Iris pigment epithelial cell (primary cell): ENCODE measurements around the gene PCDHGB4.
"Not testable (repeated sequence)": the region's sequence is repeated elsewhere in the genome, so short reads cannot be mapped to it uniquely, and the experiment has no call there.

Source experiments
- DNase-seq: peaks from one replicate; pipeline ENCODE4 v3.0.0-alpha.2; 2011; ENCODE audit warnings: low read depth

PCDHGB4 gene

DNA sequence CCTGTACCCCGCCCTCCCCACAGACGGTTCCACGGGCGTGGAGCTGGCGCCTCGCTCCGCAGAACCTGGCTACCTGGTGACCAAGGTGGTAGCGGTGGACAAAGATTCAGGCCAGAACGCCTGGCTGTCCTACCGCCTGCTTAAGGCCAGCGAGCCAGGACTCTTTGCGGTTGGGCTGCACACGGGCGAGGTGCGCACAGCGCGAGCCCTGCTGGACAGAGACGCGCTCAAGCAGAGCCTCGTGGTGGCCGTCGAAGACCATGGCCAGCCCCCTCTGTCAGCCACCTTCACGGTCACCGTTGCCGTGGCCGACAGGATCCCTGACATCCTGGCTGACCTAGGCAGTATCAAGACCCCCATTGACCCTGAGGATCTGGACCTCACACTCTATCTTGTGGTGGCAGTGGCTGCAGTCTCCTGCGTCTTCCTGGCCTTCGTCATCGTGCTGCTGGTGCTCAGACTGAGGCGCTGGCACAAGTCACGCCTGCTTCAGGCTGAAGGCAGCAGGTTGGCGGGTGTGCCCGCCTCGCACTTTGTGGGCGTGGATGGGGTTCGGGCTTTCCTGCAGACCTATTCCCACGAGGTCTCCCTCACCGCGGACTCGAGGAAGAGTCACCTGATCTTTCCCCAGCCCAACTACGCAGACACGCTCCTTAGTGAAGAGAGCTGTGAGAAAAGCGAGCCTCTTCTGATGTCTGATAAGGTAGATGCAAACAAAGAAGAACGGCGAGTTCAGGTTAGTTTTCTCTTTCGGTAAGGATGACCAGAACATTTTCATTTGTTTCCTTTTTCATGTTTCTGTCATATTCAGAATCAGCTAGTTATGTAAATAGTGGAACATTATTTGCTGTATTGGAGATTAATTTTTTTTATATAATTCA lies 21.2 kb upstream of the PCDHGB4 start:
- no peak for DNase-seq

DNA sequence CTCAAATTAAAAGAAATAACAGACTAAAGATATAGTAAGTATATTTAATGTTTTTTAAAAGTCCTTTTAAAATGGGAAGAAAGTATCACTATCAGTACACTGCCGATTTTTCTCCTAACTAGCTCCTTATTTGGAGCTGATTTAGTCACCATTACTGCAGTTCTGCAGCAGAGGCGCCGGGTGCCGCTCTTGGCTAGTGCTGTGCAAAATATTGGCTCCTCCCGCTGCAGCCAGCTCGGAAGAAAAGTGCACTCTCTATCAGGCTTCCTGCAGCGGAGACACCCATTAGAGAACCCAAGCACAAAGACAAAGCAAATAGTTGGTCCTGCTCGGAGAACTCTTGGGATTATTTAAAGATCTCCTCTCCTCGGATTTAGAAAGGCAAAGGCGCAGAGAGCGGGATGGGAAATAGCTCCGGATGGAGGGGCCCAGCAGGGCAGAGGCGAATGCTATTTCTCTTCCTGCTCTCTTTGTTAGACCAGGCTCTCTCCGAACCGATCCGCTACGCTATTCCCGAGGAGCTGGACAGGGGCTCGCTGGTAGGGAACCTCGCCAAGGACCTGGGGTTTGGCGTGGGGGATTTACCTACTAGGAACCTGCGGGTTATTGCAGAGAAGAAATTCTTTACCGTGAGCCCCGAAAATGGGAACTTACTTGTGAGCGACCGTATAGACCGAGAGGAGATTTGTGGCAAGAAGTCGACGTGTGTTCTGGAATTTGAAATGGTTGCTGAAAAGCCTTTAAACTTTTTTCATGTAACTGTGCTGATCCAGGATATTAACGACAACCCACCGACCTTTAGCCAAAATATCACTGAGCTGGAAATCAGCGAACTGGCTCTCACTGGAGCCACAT lies 17.3 kb upstream of the PCDHGB4 start, which contains the start of gene PCDHGB3:
TSS of gene PCDHGB3 (plus strand) at position 249 of the 855 bp plus-strand sequence. CDS start at position 402, 153 bp downstream.
- DNase-seq, result peak; percentile 64

DNA sequence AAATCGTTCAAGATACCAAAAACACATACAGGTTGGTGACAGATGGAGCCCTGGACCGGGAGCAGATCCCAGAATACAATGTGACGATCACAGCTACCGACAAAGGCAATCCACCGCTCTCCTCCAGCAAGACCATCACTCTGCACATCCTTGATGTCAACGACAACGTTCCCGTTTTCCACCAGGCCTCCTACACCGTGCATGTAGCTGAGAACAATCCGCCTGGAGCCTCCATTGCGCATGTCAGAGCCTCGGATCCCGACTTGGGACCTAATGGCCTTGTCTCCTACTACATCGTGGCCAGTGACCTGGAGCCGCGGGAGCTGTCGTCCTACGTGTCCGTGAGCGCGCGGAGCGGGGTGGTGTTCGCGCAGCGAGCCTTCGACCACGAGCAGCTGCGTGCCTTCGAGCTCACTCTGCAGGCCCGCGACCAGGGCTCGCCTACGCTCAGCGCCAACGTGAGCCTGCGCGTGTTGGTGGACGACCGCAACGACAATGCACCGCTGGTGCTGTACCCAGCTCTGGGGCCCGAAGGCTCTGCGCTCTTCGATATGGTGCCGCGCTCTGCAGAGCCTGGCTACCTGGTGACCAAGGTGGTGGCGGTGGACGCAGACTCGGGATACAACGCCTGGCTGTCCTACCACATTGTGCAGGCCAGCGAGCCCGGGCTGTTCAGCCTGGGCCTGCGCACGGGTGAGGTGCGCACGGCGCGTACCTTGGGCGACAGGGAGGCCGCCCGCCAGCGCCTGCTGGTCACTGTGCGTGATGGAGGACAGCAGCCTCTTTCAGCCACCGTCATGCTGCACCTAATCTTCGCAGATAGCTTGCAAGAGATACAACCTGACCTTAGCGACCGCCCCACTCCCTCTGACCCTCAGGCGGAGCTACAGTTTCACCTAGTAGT lies 15.7 kb upstream of the PCDHGB4 start:
- DNase-seq, result no peak

DNA sequence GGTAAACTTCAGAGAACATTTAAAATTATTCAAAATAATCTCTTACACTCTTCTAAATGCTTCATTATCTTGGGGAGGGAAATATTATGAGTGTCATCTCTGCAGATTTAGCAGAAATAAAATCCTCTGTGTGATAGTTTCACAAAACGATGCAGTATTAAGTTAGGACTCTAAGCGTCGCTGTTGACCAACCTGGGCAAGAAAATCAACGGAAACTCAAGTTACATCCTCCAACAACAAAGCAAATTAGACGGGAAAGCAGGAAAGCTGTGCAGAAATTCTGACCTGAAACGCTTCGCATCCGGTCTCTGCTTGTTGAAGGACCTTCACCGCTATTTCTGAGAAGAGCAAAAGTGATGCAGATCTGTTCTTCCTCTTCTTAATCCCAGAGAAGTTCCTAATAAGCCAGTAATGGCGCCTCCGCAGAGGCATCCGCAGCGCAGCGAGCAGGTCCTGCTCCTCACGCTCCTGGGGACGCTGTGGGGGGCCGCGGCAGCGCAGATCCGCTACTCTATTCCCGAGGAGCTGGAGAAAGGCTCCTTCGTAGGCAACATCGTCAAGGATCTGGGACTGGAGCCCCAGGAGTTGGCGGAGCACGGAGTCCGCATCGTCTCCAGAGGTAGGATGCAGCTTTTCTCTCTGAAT lies 13.7 kb upstream of the PCDHGB4 start, which contains the start of gene PCDHGA6:
TSS of gene PCDHGA6 (plus strand) at position 219 of the 645 bp plus-strand sequence. CDS start at position 412, 193 bp downstream.
- DNase-seq, result peak; percentile 31

DNA sequence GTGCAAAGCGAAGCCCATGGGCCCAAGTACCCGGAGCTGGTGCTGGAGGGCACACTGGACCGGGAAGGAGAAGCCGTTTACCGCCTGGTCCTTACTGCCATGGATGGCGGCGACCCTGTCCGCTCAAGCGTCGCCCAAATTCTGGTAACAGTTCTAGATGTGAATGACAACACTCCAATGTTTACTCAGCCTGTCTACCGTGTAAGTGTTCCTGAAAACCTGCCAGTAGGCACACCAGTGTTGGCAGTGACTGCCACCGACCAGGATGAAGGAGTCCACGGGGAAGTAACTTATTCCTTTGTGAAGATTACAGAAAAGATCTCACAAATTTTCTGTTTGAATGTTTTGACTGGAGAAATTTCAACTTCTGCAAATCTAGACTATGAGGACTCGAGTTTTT lies 12.9 kb upstream of the PCDHGB4 start:
- no peak for DNase-seq

DNA sequence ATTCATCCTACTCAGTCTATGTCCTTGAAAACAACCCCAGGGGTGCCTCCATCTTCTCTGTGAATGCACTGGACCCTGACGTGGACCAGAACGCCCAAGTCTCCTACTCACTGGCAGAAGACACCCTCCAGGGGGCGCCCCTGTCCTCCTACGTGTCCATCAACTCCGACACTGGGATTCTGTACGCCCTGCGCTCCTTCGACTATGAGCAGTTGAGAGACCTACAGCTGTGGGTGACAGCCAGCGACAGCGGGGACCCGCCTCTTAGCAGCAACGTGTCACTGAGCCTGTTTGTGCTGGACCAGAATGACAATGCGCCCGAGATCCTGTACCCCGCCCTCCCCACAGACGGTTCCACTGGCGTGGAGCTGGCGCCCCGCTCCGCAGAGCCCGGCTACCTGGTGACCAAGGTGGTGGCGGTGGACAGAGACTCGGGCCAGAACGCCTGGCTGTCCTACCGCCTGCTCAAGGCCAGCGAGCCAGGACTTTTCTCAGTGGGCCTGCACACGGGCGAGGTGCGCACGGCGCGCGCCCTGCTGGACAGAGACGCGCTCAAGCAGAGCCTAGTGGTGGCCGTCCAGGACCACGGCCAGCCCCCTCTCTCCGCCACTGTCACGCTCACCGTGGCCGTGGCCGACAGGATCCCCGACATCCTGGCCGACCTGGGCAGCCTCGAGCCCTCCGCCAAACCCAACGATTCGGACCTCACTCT lies 11.9 kb upstream of the PCDHGB4 start:
- not testable (repeated sequence) for DNase-seq

DNA sequence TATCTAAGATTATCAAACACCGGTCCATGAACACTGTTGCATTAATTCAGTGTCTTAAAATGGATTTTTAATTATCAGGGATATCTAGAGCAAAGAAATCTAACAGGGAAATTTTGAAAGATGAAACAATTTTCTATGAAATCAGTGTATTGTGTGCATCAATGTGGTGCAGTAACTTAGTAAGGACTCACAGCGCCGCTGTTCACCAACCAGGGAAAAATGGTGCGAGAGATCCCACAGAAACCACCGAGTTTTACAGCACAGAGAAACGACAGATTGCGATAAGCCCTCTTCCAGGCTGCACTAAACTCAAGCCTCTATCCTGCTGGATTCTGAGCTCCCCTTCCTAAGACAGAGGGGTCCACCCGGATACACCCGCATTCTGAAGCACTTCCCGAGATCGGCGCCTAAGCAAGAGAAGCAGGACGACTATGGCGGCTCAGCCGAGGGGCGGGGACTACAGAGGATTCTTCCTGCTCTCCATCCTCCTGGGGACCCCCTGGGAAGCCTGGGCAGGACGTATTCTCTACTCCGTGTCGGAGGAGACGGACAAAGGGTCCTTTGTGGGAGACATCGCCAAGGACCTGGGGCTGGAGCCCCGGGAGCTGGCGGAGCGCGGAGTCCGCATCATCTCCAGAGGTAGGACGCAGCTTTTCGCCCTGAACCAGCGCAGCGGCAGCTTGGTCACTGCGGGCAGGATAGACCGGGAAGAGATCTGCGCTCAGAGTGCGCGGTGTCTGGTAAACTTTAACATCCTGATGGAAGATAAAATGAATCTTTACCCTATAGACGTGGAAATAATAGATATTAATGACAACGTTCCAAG lies 4.8 kb upstream of the PCDHGB4 start, which contains the start of gene PCDHGA7:
TSS of gene PCDHGA7 (plus strand) at position 274 of the 826 bp plus-strand sequence. CDS start at position 432, 158 bp downstream.
- DNase-seq, result peak; percentile 53

DNA sequence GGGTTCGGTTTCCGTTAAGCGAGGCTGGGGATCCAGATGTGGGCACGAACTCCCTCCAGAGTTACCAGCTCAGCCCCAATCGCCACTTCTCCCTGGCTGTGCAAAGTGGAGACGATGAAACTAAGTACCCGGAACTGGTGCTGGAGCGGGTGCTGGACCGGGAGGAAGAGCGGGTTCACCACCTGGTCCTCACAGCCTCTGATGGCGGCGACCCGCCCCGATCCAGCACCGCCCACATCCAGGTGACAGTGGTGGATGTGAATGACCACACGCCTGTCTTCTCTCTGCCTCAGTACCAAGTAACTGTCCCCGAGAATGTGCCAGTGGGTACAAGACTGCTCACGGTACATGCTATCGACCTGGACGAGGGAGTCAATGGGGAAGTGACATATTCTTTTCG lies 4.2 kb upstream of the PCDHGB4 start:
- DNase-seq, result no peak

DNA sequence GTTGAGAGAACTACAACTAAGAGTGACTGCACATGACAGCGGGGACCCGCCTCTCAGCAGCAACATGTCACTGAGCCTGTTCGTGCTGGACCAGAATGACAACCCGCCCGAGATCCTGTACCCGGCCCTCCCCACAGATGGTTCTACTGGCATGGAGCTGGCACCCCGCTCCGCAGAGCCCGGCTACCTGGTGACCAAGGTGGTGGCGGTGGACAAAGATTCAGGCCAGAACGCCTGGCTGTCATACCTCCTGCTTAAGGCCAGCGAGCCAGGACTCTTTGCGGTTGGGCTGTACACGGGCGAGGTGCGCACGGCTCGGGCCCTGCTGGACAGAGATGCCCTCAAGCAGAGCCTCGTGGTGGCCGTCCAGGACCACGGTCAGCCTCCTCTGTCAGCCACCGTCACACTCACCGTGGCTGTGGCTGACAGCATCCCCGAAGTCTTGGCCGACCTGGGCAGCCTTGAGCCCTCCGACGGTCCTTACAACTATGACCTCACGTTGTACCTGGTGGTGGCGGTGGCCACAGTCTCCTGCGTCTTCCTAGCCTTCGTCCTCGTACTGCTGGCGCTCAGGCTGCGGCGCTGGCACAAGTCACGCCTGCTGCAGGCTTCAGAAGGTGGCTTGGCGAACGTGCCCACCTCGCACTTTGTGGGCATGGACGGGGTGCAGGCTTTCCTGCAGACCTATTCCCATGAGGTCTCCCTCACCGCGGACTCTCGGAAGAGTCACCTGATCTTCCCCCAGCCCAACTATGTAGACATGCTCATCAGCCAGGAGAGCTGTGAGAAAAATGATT lies 2.8 kb upstream of the PCDHGB4 start:
- no peak for DNase-seq

DNA sequence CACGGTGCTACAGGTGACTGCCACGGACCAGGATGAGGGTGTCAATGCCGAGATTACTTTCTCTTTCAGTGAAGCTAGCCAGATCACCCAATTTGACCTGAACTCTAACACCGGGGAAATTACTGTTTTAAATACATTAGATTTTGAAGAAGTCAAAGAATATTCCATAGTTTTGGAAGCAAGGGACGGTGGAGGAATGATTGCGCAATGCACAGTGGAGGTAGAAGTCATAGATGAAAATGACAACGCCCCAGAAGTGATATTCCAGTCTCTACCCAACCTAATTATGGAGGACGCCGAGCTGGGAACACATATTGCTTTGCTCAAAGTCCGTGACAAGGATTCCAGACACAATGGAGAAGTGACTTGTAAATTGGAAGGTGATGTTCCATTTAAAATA lies 1.2 kb downstream of the PCDHGB4 start:
- no peak for DNase-seq

DNA sequence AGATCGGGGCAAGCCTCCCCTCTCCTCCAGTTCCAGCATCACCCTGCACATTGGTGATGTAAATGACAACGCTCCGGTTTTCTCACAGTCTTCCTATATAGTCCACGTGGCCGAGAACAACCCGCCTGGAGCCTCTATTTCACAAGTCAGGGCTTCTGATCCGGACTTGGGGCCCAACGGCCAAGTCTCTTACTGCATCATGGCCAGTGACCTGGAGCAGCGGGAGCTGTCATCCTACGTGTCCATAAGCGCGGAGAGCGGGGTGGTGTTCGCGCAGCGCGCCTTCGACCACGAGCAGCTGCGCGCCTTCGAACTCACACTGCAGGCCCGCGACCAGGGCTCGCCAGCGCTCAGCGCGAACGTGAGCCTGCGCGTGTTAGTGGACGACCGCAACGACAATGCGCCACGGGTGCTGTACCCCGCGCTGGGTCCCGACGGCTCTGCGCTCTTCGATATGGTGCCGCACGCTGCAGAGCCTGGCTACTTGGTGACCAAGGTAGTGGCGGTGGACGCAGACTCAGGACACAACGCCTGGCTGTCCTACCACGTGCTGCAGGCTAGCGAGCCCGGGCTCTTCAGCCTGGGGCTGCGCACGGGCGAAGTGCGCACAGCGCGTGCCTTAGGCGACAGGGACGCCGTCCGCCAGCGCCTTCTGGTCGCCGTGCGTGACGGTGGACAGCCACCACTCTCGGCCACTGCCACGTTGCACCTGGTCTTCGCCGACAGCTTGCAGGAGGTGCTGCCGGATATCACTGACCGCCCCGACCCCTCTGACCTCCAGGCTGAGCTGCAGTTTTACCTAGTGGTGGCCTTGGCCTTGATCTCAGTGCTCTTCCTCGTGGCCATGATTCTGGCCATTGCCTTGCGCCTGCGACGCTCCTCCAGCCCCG lies 1.9 kb downstream of the PCDHGB4 start:
- no peak for DNase-seq

DNA sequence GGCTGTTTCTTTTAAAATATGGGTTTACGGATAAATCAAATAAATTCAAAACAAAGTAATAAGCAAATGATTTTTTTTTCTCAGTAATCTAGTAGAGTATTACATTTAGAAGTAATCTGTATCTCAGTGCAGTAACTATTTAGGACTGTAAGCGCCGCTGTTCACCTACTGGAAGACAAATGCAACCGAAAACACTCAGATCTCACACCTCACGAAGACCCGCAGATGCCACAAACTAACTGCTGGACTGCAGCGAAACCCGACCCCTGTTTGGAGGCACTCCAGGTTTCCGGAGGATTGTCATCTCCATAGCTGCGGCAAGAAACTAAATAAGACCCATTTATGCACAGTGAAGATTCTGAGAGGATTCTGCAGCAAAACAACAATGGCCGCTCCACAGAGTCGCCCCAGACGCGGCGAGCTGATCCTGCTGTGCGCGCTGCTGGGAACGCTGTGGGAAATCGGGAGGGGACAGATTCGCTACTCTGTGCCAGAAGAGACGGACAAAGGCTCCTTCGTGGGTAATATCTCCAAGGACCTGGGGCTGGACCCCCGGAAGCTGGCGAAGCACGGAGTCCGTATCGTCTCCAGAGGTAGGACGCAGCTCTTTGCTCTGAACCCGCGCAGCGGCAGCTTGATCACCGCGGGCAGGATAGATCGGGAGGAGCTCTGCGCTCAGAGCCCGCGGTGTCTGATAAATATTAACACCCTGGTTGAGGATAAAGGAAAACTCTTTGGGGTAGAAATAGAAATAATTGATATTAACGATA lies 5.1 kb downstream of the PCDHGB4 start, which contains the start of gene PCDHGA8:
TSS of gene PCDHGA8 (plus strand) at position 205 of the 770 bp plus-strand sequence. CDS start at position 386, 181 bp downstream.
- DNase-seq, result peak; percentile 27

DNA sequence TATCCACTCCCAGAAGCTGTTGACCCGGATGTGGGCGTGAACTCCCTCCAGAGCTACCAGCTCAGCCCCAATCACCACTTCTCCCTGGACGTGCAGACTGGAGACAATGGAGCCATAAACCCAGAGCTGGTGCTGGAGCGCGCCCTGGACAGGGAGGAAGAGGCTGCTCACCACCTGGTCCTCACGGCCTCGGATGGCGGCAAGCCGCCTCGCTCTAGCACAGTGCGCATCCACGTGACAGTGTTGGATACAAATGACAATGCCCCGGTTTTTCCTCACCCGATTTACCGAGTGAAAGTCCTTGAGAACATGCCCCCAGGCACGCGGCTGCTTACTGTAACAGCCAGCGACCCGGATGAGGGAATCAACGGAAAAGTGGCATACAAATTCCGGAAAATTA lies 5.8 kb downstream of the PCDHGB4 start:
- DNase-seq, result no peak

DNA sequence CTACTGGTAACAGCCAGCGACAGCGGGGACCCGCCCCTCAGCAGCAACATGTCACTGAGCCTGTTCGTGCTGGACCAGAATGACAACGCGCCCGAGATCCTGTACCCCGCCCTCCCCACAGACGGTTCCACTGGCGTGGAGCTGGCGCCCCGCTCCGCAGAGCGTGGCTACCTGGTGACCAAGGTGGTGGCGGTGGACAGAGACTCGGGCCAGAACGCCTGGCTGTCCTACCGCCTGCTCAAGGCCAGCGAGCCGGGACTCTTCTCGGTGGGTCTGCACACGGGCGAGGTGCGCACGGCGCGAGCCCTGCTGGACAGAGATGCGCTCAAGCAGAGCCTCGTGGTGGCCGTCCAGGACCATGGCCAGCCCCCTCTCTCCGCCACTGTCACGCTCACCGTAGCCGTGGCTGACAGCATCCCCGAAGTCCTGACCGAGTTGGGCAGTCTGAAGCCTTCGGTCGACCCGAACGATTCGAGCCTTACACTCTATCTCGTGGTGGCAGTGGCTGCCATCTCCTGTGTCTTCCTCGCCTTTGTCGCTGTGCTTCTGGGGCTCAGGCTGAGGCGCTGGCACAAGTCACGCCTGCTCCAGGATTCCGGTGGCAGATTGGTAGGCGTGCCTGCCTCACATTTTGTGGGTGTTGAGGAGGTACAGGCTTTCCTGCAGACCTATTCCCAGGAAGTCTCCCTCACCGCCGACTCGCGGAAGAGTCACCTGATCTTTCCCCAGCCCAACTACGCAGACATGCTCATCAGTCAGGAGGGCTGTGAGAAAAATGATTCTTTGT lies 7.1 kb downstream of the PCDHGB4 start:
- DNase-seq, result not testable (repeated sequence)

DNA sequence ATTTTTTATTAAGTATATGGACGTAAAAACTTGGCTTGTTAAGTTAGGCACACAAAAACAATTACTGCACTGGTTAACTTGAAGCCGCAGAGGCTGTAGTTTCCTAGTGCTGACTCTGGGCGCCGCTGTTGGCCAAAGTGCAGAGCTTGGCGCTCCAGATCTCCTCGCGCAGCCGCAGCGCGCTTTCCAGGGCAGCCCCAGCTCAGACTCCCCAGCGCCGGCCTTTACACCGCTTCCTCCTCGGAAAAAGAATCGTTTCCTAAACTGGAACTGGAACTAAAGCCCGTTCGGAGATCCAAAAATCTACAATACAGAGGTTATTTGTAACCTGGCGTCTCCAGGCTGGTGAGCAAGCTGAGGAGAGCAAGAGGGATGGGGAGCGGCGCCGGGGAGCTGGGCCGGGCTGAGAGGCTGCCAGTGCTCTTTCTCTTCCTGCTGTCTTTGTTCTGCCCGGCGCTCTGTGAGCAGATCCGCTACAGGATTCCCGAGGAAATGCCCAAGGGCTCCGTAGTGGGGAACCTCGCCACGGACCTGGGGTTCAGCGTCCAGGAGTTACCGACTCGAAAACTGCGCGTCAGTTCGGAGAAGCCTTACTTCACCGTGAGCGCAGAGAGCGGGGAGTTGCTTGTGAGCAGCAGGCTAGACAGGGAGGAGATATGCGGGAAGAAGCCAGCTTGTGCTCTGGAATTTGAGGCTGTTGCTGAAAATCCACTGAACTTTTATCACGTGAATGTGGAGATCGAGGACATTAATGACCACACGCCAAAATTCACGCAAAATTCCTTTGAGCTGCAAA lies 10.5 kb downstream of the PCDHGB4 start, which contains the start of gene PCDHGB5:
TSS of gene PCDHGB5 (plus strand) at position 192 of the 796 bp plus-strand sequence. CDS start at position 373, 181 bp downstream.
- peak; percentile 67 for DNase-seq
